ENCODE results near the gene SNCB.
"Not testable (repeated sequence)": the region's sequence is repeated elsewhere in the genome, so short reads cannot be mapped to it uniquely, and the experiment has no call there.

SNCB gene

GRCh38 chr5:176596689-176597416, 33.5 kb downstream of the SNCB start:
- no peak for DNase-seq

GRCh38 chr5:176596069-176596644, 34.2 kb downstream of the SNCB start:
- no peak for DNase-seq

- DNase-seq, result no peak
These were observed 34.9 kb downstream of the SNCB start for GRCh38 chr5:176595386-176595943.

GRCh38 chr5:176594554-176594953, 35.8 kb downstream of the SNCB start:
- DNase-seq, result no peak

- no peak for DNase-seq
These were observed 37.0 kb downstream of the SNCB start for GRCh38 chr5:176593273-176593869.

- DNase-seq, result no peak
These were observed 37.8 kb downstream of the SNCB start for GRCh38 chr5:176592573-176592972.

GRCh38 chr5:176591667-176592066, 38.7 kb downstream of the SNCB start:
- DNase-seq, result not testable (repeated sequence)

- no peak for DNase-seq
These were observed 40.2 kb downstream of the SNCB start for GRCh38 chr5:176590035-176590717.

- no peak for DNase-seq
These were observed 41.1 kb downstream of the SNCB start for GRCh38 chr5:176589039-176589769.

- no peak for DNase-seq
These were observed 42.0 kb downstream of the SNCB start for GRCh38 chr5:176588297-176588696.

- DNase-seq, result no peak
These were observed 42.9 kb downstream of the SNCB start for GRCh38 chr5:176587398-176587797.

- no peak for DNase-seq
These were observed 47.3 kb downstream of the SNCB start for GRCh38 chr5:176583076-176583475.

GRCh38 chr5:176581361-176581760, 49.0 kb downstream of the SNCB start:
- no peak for DNase-seq

GRCh38 chr5:176579323-176579722, 51.0 kb downstream of the SNCB start:
- DNase-seq, result no peak

- no peak for DNase-seq
These were observed 51.9 kb downstream of the SNCB start for GRCh38 chr5:176578391-176578808.

GRCh38 chr5:176577312-176578176, 52.8 kb downstream of the SNCB start:
- no peak for DNase-seq

GRCh38 chr5:176575488-176576422, 54.6 kb downstream of the SNCB start:
- DNase-seq, result no peak

- DNase-seq, result no peak
These were observed 55.3 kb downstream of the SNCB start for GRCh38 chr5:176575066-176575465.

- no peak for DNase-seq
These were observed 56.1 kb downstream of the SNCB start for GRCh38 chr5:176574297-176574591.

- no peak for DNase-seq
These were observed 56.6 kb downstream of the SNCB start for GRCh38 chr5:176573564-176574296.
